ENCODE results near the gene CNTNAP2. TPM values are rescaled to one million over a fixed set of nuclear protein-coding genes. Genes with fewer than 3 reads are reported as not detected.
"Not testable (repeated sequence)": the region's sequence is repeated elsewhere in the genome, so short reads cannot be mapped to it uniquely, and the experiment has no call there.

CNTNAP2 gene
- polyA plus RNA-seq, 1 donor = 6.1 TPM

DNA sequence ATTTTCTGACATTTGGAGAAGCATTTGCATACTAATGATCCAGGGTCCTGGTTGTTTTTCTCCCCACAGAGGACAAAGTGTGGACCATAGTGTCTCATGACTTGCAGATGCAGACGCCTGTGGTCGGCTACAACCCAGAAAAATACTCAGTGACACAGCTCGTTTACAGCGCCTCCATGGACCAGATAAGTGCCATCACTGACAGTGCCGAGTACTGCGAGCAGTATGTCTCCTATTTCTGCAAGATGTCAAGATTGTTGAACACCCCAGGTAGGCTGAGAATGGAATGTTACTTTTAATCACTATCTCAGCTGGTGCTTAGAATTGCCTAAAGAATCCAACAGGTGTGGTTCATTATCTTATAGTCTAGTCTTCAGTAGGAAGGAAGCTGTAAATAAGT lies 1522.4 kb downstream of the CNTNAP2 start:
- no peak for DNase-seq (ENCODE audit: low read depth)

DNA sequence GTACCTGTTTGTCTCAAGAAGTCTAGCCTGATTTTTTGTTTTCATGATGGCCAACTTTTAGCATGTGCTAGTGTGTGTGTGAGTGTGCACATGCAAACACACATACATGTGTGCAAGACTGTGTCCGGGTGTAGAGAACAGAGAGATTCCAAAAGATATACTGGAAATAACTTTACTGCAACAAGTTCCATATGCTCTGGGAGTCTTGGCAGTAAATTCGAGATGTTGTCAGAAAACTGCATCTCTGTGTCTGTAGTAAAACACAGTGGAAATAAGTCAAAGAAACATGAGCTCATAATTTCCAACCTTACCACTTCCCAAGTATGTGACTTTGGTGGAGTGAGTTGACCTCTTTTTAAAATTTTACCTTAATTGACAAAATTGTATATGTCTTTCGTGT lies 1523.2 kb downstream of the CNTNAP2 start:
- DNase-seq (ENCODE audit: low read depth) = peak; percentile 48

DNA sequence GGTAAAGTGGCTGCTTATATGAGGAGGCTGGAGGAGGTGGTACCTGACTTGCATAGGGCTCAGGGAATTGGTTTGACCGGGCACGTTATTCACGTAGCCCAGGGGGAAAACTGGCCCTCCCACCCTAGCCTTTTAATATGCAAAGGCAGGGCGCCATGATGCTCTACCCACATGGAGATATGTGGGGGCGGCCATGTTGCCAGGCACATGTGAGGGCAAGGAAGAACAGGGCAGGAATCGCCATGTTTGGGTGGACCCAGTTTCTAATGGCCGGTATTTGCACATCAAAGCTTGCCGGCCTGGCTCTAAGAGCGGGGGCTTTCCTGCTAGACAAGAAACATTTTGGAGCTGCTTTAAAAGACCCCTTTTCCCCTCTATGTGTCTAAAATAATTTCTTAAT lies 1524.2 kb downstream of the CNTNAP2 start:
- no peak for DNase-seq (ENCODE audit: low read depth)

DNA sequence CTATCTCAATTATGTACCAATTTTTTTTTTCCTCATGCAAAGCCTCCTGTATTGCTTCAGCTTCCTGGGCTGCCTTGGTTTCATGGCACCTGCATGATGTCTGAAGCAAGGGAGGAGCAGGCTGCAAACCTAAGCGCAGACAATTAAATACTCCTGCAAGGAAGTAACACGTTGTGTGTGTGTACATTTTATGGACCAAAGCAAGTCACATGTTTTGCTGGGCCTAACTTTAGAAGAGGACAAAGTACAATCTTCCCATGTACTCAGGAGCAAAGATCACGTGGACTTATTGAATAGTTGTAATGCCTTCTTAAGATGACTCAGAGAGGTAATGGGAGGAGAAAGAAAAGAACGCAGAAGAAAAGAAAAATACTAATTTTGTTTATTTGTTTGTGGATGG lies 1530.0 kb downstream of the CNTNAP2 start:
- DNase-seq (ENCODE audit: low read depth) = no peak

DNA sequence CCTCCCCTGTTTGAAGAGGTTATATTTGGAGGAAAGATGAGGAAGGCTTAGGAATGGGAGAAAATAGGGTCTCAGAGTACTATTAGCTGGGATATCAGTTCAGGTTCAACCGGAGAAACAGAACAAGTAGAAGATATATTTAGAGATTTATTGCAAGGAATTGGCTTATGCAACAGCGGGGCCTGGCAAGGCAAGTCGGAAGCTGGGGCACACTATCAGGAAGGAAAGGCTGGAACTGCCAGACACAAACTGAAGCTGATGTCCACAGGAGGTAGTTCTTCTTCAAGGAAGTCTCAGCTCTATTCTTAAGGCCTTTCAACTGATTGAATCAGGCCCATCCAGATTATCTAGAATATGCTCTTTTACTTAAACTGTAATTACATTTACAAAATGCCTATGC lies 1534.4 kb downstream of the CNTNAP2 start:
- DNase-seq (ENCODE audit: low read depth) = no peak

DNA sequence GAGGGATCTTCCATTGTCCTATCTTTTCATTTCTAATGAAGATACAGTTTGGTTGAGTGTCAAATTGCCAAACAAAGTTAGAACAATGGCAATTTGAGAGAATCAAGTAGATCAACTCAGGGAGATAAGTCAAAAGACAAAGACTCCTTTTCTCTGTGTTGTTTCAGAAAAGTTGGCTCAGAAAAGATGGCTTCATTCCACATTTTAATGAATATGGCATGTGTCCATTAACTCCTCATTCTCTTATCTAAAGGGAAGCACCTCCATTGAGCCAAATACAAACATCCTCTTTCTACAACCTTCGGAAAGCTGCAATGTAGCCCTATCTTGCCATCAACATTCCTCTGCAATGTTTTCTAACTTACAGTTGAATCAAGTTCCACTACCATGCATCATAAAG lies 1535.0 kb downstream of the CNTNAP2 start:
- no peak for DNase-seq (ENCODE audit: low read depth)

DNA sequence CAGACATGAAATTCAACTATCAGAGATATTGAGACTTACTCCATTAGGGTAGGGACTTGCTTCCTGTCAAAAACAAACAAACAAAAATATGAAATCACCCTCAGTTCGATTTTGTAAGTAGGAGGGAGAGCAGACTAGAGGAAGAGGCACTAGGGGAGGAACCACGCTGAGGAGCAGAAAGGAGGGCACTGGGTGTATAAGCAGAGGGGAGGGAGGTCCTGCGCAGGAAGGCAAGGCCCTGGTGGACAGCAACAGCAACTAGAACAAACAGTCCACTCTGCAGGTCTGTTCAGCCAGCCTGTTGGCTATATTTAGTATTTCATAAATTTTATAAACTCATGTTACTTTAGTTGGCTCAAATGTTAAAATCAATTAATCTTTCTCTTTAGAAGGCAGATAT lies 1536.9 kb downstream of the CNTNAP2 start:
- DNase-seq (ENCODE audit: low read depth) = no peak

DNA sequence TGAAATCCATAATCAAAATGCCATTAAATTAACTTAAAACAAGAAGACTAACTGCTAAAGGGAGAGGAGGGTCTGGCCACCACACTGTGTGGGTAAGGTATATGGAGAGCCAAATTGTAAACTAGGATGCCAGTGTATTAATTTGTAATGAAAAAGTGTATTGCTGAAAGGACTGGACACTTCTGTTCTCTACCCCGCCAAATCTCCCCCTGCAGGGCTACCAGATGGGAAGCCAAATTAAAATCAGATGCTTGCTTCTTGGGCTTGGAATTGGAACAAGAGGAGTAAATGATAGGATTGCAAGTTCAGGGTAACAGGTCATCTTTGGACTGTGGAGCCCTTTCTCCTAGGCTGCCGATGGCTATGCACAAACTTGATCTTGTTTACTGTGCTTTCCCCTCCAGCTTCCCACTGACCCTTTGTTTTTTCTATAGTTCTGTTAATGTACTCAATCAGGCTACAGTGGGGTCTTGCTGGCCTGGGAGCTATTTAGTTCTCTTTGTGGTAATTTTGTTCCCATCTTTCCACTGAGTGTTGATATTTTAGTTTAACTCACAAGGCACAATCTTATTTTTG lies 1541.9 kb downstream of the CNTNAP2 start:
- DNase-seq (ENCODE audit: low read depth) = no peak

DNA sequence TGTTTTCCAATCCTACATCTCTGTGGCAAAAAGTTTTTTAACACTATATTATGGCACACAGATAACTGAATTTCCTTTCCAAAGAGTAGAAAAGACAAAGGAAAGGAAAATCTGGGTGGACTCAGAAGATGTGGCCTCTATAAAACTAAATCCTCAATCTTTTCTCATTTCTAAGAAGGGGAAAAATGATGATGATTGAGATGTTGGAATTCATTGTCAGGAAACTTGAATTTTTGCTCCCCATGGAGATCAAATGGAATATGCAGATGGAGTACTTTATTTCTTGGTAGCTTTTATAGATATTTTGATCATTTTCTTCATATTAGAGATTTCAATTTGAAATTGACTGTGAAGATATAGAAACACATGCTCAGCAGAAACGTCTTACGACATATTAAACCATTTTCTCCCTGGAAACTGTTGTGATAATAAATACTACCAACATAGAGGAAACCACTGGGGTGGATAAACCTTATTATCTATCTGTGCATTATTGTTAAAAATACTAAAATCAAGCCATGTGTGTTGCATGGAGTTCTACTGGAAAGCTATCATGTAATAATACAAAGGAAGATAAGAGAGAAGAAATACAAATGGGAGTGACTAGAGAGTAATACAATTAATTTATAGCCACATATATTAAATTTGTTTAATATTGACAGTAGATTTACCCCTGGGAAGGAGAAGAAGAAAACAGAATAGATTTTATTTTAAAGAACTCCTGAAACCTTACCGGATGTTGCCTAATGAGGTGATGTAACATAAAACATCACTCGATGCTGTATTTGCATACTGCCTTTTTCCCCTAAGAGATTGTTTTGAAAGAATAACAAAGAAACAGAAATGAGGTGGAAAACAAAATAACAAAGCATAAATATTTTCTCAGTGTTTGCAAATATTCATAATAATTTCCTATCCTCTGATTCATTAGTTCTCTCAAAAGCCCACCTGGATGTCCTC lies 1542.7 kb downstream of the CNTNAP2 start:
- DNase-seq (ENCODE audit: low read depth) = no peak

DNA sequence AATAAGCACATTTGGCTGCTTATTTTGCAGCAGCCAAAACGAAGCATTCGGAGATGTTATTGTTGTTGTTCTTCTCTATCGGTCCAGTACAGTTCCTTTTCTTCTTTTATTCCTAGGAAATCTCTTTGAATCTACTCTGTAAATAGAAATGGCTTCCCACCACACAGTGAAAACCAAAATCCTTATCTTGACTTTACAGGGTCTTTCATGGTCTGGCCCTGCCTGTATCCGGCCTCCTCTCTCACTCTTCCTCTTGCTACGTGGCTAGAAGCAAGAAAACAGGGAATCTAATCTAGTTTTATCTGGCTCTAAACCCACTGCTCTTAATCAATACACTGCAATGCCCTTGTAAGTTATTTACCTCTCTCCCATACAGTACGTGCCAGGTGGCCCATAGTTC lies 1547.9 kb downstream of the CNTNAP2 start:
- no peak for DNase-seq (ENCODE audit: low read depth)

DNA sequence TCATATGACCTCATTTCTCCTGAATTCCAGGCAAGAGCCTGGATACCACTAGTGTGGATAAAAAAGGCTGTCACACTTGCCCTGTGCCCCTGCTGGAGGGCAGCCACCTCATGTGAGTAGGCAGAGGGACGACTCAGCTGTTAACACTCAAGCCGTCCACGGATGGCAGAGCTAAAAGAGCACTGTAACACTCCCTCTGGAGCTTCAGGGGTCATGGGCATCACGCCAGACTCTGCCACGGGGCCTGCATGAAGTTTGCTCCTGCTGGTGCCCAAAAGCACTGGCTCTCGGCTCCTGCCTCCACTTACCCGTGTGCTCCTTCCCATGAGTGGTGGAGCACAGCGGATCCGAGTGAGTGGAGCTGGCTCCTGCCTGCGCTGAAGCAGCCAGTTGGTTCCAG lies 1554.2 kb downstream of the CNTNAP2 start:
- DNase-seq (ENCODE audit: low read depth) = no peak

DNA sequence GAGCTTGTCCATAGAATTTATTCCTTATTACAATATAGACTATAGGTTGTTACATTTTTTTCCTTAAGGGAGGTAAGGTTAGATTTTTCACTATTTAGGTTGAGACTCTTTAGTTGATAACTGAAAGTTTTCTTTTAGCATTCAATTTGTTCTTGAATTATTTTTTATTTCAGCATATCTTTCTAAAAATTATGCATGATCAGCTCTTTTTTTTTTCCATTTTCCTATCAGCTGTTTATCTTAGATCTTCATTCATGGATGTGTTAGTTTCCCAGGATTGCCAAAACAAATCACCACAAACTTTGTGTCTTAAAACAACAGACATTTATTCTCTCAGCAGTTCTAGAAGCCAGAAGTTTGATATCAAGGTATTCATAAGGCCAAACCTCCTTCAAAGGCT lies 1558.1 kb downstream of the CNTNAP2 start:
- DNase-seq (ENCODE audit: low read depth) = no peak

DNA sequence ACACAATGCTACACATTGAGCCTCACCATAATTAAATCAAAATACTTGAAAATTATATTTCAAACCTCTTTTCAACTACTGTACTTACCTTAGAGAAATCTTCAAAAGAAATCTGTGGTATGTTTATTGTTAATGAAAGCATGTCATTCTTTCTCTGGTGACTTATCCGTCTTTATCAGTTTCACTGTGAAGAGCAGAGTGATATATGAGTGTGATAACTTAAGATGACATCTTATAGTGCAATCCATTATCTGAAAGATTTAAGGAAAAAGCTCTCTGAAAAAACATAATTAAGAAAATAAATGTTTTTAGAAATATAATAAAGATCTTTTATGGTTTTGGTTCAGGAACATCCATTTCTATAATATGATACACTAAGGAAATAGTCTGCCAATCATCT lies 1562.3 kb downstream of the CNTNAP2 start:
- DNase-seq (ENCODE audit: low read depth) = no peak

DNA sequence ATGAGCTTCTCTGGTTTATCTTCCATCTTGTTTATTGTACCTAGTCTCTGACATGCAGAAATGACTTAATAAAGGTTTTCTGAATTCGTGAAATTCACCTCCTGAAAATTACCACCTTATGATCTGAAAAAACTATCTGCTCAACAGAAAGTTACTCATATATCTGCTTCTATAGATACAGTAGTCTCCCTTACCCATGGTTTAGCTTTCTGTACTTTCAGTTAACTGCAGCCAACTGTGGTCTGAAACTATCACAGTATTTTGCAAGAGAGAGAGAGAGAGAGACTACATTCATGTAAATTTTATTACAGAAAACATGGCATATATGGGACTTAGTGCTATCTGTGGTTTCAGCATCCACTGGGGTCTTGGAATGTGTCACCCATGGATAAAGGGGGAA lies 1564.9 kb downstream of the CNTNAP2 start:
- no peak for DNase-seq (ENCODE audit: low read depth)

DNA sequence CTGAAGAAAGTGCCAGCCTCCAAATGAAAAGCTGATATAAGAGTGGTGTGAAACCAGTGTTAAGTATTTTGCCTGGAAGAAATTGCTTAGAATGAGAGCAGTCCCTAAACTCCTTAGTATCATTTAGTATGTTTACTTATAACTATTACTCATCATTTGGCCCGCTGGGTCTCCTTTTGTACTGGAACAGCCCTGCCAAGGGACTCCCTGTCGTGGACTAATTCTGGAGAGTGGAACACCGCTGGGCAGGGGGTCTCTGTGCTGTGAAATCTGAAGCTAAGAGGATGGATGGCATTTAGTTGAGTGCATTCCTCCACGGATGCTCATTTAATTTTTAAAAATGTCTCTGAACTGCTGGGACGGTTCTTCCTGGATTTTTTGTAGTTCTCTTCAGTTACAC lies 1584.1 kb downstream of the CNTNAP2 start:
- no peak for DNase-seq (ENCODE audit: low read depth)

DNA sequence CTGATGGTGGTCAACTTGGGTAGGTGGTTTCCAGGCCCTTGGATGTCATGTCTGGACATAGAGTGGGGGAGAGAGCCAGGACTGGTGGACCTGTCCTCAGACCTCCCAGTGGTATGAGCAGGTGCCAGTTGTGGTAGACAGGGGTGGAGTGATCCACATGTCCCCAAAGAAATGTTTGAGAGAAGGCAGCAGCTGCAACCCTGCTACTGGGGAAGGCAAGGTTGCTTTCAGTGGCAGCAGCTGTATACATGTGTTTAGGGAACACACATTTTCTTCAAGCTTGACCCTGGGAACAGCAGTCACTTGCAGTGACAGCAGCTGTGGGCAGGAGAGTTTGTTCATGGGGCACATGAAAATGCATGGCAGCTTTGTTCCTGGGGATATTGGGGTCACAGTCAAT lies 1591.3 kb downstream of the CNTNAP2 start:
- no peak for DNase-seq (ENCODE audit: low read depth)

DNA sequence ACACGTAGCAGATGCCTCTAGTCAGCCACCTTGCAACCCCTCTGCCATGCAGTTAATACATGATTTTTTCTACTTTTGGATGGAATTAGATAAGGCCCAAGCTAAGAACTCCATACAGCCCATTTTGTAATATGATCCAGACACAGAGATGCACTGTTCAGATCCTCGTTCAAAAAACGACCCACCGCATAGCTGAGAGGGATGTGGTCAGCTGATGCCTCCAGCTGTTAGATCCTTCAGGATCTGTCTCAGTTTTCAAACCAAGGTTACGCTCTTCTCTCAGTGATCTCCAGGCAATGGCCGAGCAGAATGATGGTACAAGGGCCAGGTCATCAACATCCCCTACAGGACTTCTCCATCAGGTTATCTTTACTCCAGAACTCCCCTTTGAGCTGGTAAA lies 1592.3 kb downstream of the CNTNAP2 start:
- DNase-seq (ENCODE audit: low read depth) = no peak

DNA sequence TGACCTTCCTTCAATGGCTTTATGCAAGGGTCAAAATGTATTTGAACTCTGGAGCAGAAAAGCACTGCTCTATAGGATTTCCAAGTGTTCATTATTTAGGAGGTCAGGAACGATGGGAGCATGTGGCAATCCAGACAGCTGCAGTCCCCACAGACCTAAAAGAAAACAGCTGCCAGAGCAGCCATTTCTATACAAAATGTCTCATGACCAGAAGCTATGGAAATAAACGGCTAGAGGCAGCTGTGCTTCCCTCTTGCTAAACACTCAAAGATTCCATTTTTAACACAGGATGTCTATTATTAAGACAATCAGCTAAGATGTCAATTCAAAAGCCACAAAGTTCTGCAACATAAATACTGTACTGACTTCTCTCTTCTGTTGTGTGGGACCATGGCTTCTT lies 1594.8 kb downstream of the CNTNAP2 start:
- peak; percentile 50 for DNase-seq (ENCODE audit: low read depth)

DNA sequence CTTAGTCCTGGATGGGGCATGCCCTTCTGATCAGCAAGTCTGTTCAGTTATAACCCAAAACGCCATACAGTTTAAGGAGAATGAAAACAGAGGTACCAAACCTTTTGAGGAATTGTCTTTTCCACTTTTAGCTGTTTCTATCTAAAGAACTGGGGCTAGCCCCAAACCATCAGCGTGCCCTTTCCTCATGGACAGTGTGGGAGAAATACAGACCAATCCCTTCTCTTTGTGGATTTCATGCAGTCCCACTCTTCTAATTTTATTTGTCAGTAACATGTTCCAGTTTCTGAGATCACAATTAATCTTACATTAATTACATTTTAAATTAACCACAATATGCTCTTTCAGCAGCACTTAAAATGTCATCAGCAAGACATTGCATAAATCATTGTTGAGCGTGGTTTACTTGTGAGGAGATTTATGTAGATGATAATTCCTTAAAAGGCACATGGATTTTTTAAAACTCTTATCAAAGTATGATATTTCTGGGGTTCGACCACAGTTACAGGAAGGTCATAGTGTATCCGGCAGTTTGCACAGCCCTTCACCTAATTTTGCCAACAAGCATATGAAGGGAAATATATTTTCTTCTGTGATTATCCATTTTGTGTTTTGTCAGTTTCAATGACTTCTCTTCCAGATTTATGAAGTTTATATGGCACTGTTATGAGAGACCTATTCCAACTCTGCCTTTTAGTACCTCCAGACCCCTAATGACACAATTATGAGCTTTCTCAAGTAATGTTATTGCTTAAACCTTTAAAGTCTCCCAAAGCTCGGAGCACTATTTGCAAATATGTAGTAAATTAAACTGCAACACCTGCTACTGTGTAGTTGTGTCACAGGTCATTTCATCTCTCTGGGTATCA lies 1605.6 kb downstream of the CNTNAP2 start:
- DNase-seq (ENCODE audit: low read depth) = no peak

DNA sequence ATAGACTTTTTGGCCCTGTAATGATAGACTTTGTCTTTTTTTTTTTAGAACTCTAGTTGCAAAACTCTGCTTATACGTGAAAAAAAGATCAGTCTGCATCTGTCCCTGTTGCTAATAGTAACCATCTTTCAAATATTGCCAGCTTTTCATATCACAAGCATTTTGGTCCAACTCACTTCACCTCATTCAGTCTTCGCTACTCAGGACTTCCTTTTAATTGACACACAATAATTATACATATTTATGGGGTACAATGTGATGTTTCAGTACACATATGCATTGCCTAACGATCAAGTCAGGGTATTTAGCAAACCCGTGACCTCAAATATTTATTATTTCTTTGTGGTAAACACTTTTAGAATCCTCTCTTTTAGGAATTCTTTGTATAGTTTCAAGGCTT lies 1606.9 kb downstream of the CNTNAP2 start:
- no peak for DNase-seq (ENCODE audit: low read depth)

DNA sequence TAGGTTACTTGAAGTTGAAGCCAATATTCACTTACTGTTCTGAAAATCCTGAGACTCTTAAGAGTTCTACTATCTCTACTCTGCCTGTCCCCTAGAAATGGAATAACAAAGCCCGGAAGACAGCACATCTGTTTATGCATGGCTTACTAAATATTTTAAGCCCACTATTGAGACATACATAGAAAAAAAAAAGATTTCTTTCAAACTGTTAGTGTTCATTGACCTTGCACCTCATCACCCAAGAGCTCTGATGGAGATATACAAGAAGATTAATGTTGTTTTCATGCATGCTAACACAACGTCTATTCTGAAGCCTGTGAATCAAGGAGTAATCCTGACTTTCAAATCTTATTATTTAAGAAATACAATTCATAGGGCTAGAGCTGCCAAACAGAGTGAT lies 1614.7 kb downstream of the CNTNAP2 start:
- no peak for DNase-seq (ENCODE audit: low read depth)

DNA sequence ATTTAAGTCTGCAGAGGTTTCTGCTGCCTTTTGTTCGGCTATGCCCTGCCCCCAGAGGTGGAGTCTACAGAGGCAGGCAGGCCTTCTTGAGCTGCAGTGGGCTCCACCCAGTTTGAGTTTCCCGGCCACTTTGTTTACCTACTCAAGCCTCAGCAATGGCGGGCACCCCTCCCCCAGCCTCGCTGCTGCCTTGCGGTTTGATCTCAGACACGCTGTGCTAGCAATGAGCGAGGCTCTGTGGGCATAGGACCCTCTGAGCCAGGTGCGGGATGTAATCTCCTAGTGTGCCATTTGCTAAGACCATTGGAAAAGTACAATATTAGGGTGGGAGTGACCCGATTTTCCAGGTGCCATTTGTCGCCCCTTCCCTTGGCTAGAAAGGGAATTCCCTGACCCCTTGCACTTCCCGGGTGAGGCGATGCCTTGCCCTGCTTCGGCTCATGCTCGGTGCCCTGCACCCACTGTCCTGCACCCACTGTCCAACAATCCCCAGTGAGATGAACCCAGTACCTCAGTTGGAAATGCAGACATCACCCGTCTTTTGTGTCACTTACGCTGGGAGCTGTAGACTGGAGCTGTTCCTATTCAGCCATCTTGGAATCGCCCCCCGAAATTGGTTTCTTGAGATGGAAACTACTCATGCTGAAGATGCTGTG lies 1621.1 kb downstream of the CNTNAP2 start:
- not testable (repeated sequence) for DNase-seq (ENCODE audit: low read depth)
